ENCODE data around the gene ARMH3. TPM values are rescaled to one million over a fixed set of nuclear protein-coding genes. Genes with fewer than 3 reads are reported as not detected.

Gene ARMH3
- total and polyA plus RNA-seq, 8 donors = 7.5 to 15.8 (median 10.7) TPM

GRCh38 chr10:101839416-101840063, 216.4 kb downstream of the ARMH3 start:
- ATAC-seq (peak; percentile 51 to 63 (median 56)), FAIRE-seq (no peak)

GRCh38 chr10:101839002-101839401, 217.0 kb downstream of the ARMH3 start:
- TF ChIP-seq CTCF (IDR thresholded peaks at IDR 0.05) = no peak
- FAIRE-seq = no peak
- intact Hi-C loops (cut with DNase I) = loop anchor here in 1 of 3 donors (10.0 kb wide), 1 partner anchor 176 kb away; no protein-coding TSS in a partner anchor
- Histone ChIP-seq H3K4me1 (peaks cover 0 to 3% (median 0%) of the 10 kb centered on the region in 3 donors), H3K4me3 (no peak overlapping the region), H3K27ac (no peak overlapping the region), H3K27me3 (no peaks in the 10 kb centered on the region), H3K36me3 (no peaks in the 10 kb centered on the region), H3K9me3 (no peaks in the 10 kb centered on the region)
- 90 to 100% methylated on average over 1 of the region's 1 CpG for WGBS, 2 donors
- ATAC-seq = no peak
- no peak for DNase-seq

More at GRCh38 chr10:101839416-101840063, 216.4 kb downstream of the ARMH3 start:
- Histone ChIP-seq H3K27me3 (no peaks in the 10 kb centered on the region), H3K36me3 (no peaks in the 10 kb centered on the region), H3K4me1 (peaks cover 0 to 3% (median 0%) of the 10 kb centered on the region in 3 donors), H3K9me3 (no peaks in the 10 kb centered on the region), H3K4me3 (peak overlapping the region in 2 of 4 donors; percentile 17 to 47), H3K27ac (no peak overlapping the region)
- intact Hi-C loops (cut with DNase I) = loop anchor here in 2 of 3 donors (10.0 kb wide), 1 partner anchor 175 kb away; no protein-coding TSS in a partner anchor
- WGBS, 2 donors = 19% methylated on average over 29 to 36 of the region's 36 CpGs
- TF ChIP-seq CTCF (IDR thresholded peaks at IDR 0.05) = no peak
- peak in 5 of 6 donors; percentile 17 to 79 (median 57) for DNase-seq

GRCh38 chr10:101838416-101838970, 217.5 kb downstream of the ARMH3 start:
- H3K27ac ChIP-seq = no peak overlapping the region
- no peaks in the 10 kb centered on the region for H3K9me3 ChIP-seq
- DNase-seq (no peak), FAIRE-seq (no peak), ATAC-seq (no peak)
- 80 to 87% methylated on average over 6 of the region's 6 CpGs for WGBS, 2 donors
- peaks cover 0 to 3% (median 0%) of the 10 kb centered on the region in 3 donors for H3K4me1 ChIP-seq
- H3K4me3 ChIP-seq = no peak overlapping the region
- H3K36me3 ChIP-seq = no peaks in the 10 kb centered on the region
- no peak for TF ChIP-seq CTCF (IDR thresholded peaks at IDR 0.05)
- intact Hi-C loops (cut with DNase I) = loop anchor here in 1 of 3 donors (10.0 kb wide), 1 partner anchor 176 kb away; no protein-coding TSS in a partner anchor
- H3K27me3 ChIP-seq = no peaks in the 10 kb centered on the region

DNA sequence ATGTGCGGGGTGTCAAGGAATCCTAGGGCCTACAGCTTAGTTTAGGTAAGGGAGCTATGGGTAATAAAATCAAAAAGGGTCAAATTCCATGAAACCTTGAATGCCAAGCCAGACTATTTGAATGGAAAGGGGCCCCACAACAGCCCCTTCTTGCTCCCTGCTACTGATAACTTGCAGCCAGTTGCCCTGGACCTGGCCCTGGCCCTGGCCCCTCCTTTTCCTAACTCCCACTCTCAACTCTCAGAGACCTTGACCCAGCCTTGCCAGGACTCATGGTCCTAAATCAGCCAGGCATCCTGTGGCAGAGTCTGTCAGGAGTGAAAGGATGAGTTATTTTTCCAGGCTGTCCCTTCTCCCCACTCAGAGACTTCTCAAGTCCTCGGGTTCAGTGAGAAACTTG, 218.2 kb downstream of the ARMH3 start:
- no peak overlapping the region for H3K27ac ChIP-seq
- peaks cover 0 to 3% (median 0%) of the 10 kb centered on the region in 3 donors for H3K4me1 ChIP-seq
- H3K9me3 ChIP-seq = no peaks in the 10 kb centered on the region
- WGBS, 2 donors = 80 to 89% methylated on average over 2 of the region's 2 CpGs
- intact Hi-C loops (cut with DNase I) = loop anchor here in 1 of 3 donors (10.0 kb wide), 1 partner anchor 177 kb away; no protein-coding TSS in a partner anchor
- FAIRE-seq = no peak
- ATAC-seq = no peak
- H3K27me3 ChIP-seq = no peaks in the 10 kb centered on the region
- DNase-seq = no peak
- TF ChIP-seq CTCF (IDR thresholded peaks at IDR 0.05) = no peak
- H3K36me3 ChIP-seq = no peaks in the 10 kb centered on the region
- no peak overlapping the region for H3K4me3 ChIP-seq
